IPS-18a (cell line): ENCODE results near the gene FLRT2.
A peak's percentile ranks its signal among the peaks of the same experiment; 100 is the strongest.

Experiments
- H3K27ac ChIP-seq: one replicate; pipeline ENCODE4 v1.5.1; 2013; ENCODE audit warnings: low read length
- H3K27me3 ChIP-seq: one replicate; pipeline ENCODE4 v1.6.1; 2013; ENCODE audit warnings: mild to moderate bottlenecking, low read length; ENCODE audit not compliant: control insufficient read depth, insufficient read depth
- H3K36me3 ChIP-seq: one replicate; pipeline ENCODE4 v1.6.1; 2013; ENCODE audit warnings: low read depth, low read length; ENCODE audit not compliant: control insufficient read depth
- H3K4me1 ChIP-seq: one replicate; pipeline ENCODE4 v1.6.1; 2013; ENCODE audit warnings: low read depth, low read length; ENCODE audit not compliant: control insufficient read depth
- H3K4me3 ChIP-seq: one replicate; pipeline ENCODE4 v1.5.1; 2013; ENCODE audit warnings: low read length
- H3K9ac ChIP-seq: one replicate; pipeline ENCODE4 v1.6.1; 2013; ENCODE audit warnings: mild to moderate bottlenecking, low read length, moderate library complexity
- H3K9me3 ChIP-seq: one replicate; pipeline ENCODE4 v1.6.1; 2013; ENCODE audit warnings: low read depth, low read length; ENCODE audit not compliant: control insufficient read depth

Gene FLRT2

GRCh38 chr14:85531587-85532373, 1.8 kb downstream of the FLRT2 start:
- no peak overlapping the region for H3K27ac ChIP-seq

GRCh38 chr14:85532374-85533022, 2.6 kb downstream of the FLRT2 start:
- Histone ChIP-seq H3K4me3 (peak overlapping the region; percentile 86), H3K4me1 (peaks cover 42% of the 10 kb centered on the region), H3K9ac (no peak overlapping the region), H3K27ac (no peak overlapping the region), H3K36me3 (no peaks in the 10 kb centered on the region), H3K9me3 (no peaks in the 10 kb centered on the region), H3K27me3 (peaks cover 76% of the 10 kb centered on the region)

More at GRCh38 chr14:85531587-85532373, 1.8 kb downstream of the FLRT2 start:
- no peaks in the 10 kb centered on the region for H3K9me3 ChIP-seq
- H3K27me3 ChIP-seq: peaks cover 76% of the 10 kb centered on the region
- H3K4me1 ChIP-seq: peaks cover 36% of the 10 kb centered on the region
- H3K36me3 ChIP-seq: no peaks in the 10 kb centered on the region
- H3K9ac ChIP-seq: no peak overlapping the region
- H3K4me3 ChIP-seq: peak overlapping the region; percentile 86

- Histone ChIP-seq H3K27ac (no peak overlapping the region), H3K4me3 (peak overlapping the region; percentile 86), H3K36me3 (no peaks in the 10 kb centered on the region), H3K9ac (peak overlapping the region; percentile 61), H3K9me3 (no peaks in the 10 kb centered on the region), H3K27me3 (peaks cover 69% of the 10 kb centered on the region), H3K4me1 (peaks cover 44% of the 10 kb centered on the region)
Observed at GRCh38 chr14:85533023-85533860, 3.3 kb downstream of the FLRT2 start.

GRCh38 chr14:85533861-85534291, 3.9 kb downstream of the FLRT2 start:
- H3K27ac ChIP-seq: no peak overlapping the region
- H3K9me3 ChIP-seq: no peaks in the 10 kb centered on the region
- peak overlapping the region; percentile 86 for H3K4me3 ChIP-seq
- H3K4me1 ChIP-seq: peaks cover 44% of the 10 kb centered on the region
- peak overlapping the region; percentile 39 for H3K9ac ChIP-seq
- H3K27me3 ChIP-seq: peaks cover 63% of the 10 kb centered on the region
- no peaks in the 10 kb centered on the region for H3K36me3 ChIP-seq

- Histone ChIP-seq H3K4me1 (peaks cover 44% of the 10 kb centered on the region), H3K4me3 (peak overlapping the region; percentile 86), H3K9ac (peak overlapping the region; percentile 39), H3K9me3 (no peaks in the 10 kb centered on the region), H3K27ac (no peak overlapping the region), H3K36me3 (no peaks in the 10 kb centered on the region), H3K27me3 (peaks cover 55% of the 10 kb centered on the region)
Observed at GRCh38 chr14:85534458-85535293, 4.7 kb downstream of the FLRT2 start.

GRCh38 chr14:85535321-85535720, 5.4 kb downstream of the FLRT2 start:
- Histone ChIP-seq H3K9ac (no peak overlapping the region), H3K4me1 (peaks cover 43% of the 10 kb centered on the region), H3K4me3 (peak overlapping the region; percentile 86), H3K27me3 (peaks cover 48% of the 10 kb centered on the region), H3K9me3 (no peaks in the 10 kb centered on the region), H3K27ac (no peak overlapping the region), H3K36me3 (no peaks in the 10 kb centered on the region)

- Histone ChIP-seq H3K4me3 (peak overlapping the region; percentile 37), H3K27ac (no peak overlapping the region), H3K4me1 (peaks cover 38% of the 10 kb centered on the region), H3K9ac (no peak overlapping the region), H3K9me3 (no peaks in the 10 kb centered on the region), H3K36me3 (no peaks in the 10 kb centered on the region), H3K27me3 (peaks cover 39% of the 10 kb centered on the region)
Observed at GRCh38 chr14:85535991-85536832, 6.3 kb downstream of the FLRT2 start.

GRCh38 chr14:85536833-85537190, 6.9 kb downstream of the FLRT2 start:
- no peaks in the 10 kb centered on the region for H3K36me3 ChIP-seq
- H3K4me3 ChIP-seq: no peak overlapping the region
- H3K4me1 ChIP-seq: peaks cover 38% of the 10 kb centered on the region
- no peak overlapping the region for H3K9ac ChIP-seq
- H3K27me3 ChIP-seq: peaks cover 33% of the 10 kb centered on the region
- no peaks in the 10 kb centered on the region for H3K9me3 ChIP-seq
- H3K27ac ChIP-seq: no peak overlapping the region

GRCh38 chr14:85537526-85537925, 7.6 kb downstream of the FLRT2 start:
- H3K4me1 ChIP-seq: peaks cover 34% of the 10 kb centered on the region
- H3K9ac ChIP-seq: no peak overlapping the region
- no peak overlapping the region for H3K27ac ChIP-seq
- no peak overlapping the region for H3K4me3 ChIP-seq
- H3K9me3 ChIP-seq: no peaks in the 10 kb centered on the region
- no peaks in the 10 kb centered on the region for H3K36me3 ChIP-seq
- H3K27me3 ChIP-seq: peaks cover 26% of the 10 kb centered on the region

- no peak overlapping the region for H3K4me3 ChIP-seq
- H3K27ac ChIP-seq: no peak overlapping the region
- H3K4me1 ChIP-seq: peaks cover 33% of the 10 kb centered on the region
- H3K36me3 ChIP-seq: no peaks in the 10 kb centered on the region
- H3K9ac ChIP-seq: no peak overlapping the region
- H3K9me3 ChIP-seq: no peaks in the 10 kb centered on the region
- peaks cover 23% of the 10 kb centered on the region for H3K27me3 ChIP-seq
Observed at GRCh38 chr14:85538636-85539035, 8.7 kb downstream of the FLRT2 start.
